T-helper 1 cell treated with Interleukin-12 subunit alpha and Interleukin-12 subunit beta and Interleukin-4 antibody, amounts not matched to agents 30 ng/mL and 1 ng/mL, for 36 hours (primary cell): ENCODE measurements around the gene SPACA7. TPM values are rescaled to one million over a fixed set of nuclear protein-coding genes. Genes with fewer than 3 reads are reported as not detected.
"Not testable (repeated sequence)": the region's sequence is repeated elsewhere in the genome, so short reads cannot be mapped to it uniquely, and the experiment has no call there.

Experiments
- intact Hi-C: fragments of 100-400 bp; cut with micrococcal nuclease; formaldehyde crosslinking; loops from one replicate; pipeline ENCODE4 v1.15.1; 2024
- total RNA-seq: library from RNA; stranded (reverse); gene quantifications from 2 replicates; pipeline ENCODE4 v1.2.3, GENCODE V29; 2022

Gene SPACA7
- total RNA-seq, 1 donor from 2014 or later = not detected

DNA sequence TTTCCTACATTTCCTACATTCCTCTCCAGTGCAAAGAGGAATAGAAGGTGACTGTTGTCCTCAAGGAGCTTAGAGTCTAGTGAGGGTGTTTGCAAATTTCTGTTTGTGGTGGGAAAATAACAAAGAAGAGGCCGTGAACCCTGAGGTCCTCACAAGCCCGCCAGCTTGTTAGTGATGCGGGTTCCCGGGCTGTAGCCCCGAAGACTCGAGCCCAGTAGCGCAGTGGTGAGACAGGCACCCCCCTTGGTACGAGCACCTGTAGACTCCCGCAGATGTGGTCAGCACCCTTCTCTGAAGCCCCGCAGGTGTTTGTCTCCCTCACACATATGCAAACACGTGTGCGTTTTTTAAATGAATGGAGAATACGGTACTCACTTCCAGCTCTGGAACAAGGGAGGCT is 26.5 kb upstream of the SPACA7 start:
- intact Hi-C loops = no loop called here

DNA sequence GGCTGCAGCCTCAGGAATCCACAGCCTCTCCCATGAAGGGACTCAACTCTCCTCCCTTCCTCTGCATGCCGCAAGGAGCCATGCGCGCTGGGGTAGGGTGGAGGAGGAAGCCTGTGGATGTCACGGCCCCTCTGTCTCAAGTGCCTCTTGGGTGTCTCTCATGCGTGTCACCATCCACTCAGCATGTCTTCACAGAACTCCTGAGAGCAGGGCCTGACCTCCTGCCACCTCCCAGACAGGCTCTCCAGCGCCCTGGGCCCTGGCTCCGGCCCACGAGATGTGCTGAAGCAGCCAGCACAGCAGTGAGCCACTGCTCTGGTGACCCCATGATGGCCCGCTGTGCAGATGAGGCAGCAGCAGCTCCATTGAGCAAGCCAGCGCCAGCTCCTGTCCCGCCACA is 25.9 kb upstream of the SPACA7 start:
- intact Hi-C loops = no loop called here

DNA sequence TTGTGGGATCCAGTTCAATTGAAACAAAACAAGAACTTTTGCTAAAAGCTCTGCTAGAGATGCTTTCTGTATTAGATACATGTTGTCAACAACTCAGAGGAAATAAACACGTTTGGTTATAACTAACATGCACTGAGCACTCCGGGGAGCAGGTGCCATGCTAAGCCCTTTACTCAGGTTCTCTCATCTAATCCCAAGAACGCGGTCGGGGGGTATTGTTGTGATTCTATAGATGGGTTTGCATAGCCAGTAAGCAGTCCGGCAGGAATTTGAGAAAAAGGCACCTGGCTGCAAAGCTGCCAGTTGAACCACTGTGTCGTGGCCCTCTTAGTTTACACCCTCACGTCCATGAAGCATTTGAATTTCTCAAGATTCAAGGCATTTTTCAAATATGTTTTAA is 24.3 kb upstream of the SPACA7 start:
- intact Hi-C loops = no loop called here

DNA sequence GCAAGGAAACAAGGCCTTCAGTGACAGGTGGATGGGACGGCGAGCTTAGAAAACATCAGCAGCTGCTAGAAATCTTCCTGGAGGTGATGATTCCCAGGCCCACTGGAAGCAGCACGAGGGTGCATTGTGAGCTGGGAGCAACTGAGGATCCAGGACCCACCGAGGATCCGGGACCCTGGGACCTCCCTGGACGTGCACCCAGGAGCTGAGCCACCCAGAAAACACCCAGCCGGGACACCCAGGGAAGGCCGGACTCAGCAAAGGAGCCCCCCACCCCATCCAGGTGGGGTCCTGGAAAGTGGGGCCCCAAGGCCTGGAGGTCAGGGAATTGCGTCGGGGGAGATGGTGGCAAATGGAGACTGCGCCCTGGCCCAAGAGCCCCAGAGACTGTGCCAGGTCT is 22.3 kb upstream of the SPACA7 start:
- intact Hi-C loops = no loop called here

DNA sequence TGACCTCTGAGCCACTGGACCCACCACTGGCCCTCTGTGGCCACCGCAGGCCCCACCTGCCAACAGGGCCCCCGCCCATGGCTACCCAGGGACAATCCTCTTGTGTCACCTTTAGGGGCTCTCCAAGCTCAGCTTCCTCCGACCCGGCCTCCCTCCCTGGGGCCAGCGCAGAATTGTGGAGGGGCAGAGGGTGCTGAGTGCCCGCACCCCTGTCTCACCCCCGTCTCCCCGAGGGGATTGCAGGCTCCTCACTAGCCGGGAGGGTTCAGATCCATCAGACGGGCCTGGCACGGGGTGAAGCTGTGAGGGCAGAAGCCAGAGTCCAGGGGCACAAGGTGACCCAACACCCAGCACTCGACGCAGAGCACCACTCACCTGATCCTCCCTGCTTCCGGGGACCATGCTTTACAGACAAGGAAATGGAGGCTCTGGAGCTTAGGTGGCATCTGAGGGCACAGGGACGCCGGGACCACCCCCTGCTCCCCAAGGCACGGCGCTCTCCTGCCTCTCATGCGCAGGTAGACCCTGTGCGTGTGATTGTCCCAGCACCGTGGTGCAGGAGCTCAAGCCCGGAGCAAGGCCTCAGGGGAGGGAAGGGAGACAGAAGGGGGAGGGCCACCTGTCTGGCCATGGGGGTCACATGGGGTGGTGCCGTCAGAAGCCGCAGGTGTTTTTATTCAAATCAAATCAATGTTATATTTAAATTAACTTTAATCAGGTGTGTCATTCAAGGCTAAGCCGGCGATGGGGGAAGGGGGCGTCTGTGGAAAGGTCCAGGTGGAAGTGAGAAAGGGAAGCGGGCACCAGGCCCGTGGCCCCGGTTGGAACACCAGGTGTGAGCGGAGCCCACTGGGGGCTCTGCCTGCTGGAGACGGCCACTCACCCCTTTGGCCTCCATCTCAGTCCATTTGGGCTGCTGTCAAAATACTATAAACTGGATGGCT is 21.6 kb upstream of the SPACA7 start:
- intact Hi-C loops = no loop called here

DNA sequence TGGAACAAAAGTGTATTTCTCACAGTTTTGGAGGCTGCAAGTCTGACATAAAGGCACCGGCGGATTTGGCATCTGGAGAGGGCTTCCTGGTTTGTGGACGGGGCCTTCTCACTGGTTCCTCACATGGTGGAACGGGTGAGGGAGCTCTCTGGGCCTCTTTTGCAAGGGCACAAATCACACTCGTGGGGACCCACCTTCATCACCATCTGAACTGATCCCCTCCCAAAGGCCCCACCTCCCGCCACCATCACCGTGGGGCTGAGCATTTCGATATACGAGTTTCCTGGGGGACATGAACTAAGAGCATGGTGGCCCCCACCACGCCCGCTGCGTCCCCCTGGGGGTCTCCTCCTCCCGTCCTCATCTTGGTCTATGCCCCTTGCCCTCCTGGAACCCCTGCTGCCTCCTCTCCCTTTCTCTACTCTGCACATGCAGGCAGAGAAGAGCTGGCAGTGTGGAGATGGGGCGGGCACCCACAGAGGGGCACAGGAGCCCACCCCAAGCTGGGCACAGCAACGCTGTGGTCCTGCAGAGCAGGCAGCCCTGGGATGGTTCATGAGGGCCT is 20.8 kb upstream of the SPACA7 start:
- intact Hi-C loops = no loop called here

DNA sequence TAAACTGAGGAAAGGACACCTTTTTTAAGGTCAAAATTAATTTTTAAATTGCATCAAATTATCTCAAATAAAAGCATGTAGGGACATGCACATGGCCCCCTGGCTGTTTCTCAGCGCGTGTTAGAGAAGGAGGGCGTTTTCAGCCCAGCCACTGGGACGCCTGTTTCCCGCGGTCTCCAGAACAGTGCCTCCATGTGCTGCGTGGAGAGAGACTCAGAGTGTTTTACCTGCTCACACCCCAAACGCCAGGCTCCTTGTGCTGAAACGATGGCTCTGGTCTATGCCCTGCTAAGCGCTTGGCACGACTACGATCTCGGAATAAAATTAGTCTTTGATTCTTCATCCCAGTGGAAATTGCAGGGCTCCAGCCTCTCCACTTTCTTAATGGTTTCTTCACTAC is 20.0 kb upstream of the SPACA7 start:
- intact Hi-C loops = no loop called here

DNA sequence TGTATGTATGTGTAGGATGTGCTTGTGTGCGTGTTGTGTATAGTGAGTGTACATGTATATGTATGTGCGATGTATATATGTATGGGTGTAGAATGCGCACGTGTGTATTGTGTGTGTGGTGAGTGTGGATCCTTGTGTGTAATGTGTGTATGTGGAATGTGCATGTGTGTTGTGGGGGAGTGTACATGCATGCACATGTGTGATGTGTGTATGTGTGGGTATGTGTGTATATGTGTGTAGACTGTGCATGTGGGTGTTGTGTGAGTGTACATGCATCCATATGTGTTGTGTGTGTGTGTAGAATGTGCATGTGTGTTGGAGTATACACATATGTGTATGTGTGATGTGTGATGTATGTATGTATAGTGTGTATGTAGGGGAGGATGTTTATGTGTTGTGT is 18.0 kb upstream of the SPACA7 start:
- intact Hi-C loops = no loop called here

DNA sequence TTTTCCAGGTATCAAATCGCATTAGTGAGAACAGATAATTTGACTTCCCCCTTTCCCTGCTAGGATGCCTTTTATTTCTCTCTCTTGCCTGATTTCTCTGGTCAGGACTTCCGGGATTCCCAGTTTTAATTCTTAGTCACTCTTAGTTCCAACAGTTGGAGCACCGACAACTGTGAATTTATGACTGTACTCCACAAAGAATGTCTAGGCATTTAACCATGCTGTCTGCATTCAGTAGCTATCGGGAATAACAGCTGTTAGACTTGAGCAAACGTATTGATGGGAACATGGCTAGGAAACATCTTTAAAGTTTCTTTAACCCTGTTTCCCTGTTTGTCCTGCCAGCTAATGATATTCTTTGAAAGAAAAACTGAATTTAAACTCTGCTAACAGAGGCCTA is 14.1 kb upstream of the SPACA7 start:
- intact Hi-C loops = no loop called here

DNA sequence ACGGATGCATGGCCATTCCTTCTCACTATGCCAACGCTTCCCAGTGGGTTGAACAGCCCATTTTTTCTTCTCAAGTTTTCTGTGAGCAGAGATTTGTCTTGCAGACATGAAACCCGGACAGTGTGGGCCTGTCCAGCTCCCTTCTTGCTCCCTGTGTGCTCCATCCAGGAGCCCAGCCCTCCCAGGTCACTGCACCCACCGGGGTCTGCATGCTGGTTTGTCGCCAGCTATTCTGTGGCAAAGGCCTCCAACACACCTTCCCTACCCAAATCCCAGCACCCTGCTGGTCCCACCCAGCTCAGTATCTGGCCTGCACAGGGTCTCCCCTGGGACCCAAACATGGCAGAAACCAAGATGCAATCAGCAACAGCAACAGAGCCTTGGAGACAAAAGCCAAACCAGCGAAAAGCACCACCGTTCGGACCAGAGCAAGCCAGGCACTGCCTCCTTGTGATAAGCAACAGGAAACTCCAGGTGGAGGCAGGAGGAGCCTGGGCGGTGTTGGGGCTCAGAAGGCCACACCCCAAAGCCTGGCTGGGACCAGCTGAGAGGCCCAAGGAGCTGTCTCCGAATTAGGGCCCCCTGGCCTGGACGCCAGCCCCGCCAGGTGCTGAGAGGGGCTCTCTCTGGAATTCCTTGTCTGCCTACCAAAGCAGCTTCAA is 12.2 kb upstream of the SPACA7 start:
- intact Hi-C loops = no loop called here

DNA sequence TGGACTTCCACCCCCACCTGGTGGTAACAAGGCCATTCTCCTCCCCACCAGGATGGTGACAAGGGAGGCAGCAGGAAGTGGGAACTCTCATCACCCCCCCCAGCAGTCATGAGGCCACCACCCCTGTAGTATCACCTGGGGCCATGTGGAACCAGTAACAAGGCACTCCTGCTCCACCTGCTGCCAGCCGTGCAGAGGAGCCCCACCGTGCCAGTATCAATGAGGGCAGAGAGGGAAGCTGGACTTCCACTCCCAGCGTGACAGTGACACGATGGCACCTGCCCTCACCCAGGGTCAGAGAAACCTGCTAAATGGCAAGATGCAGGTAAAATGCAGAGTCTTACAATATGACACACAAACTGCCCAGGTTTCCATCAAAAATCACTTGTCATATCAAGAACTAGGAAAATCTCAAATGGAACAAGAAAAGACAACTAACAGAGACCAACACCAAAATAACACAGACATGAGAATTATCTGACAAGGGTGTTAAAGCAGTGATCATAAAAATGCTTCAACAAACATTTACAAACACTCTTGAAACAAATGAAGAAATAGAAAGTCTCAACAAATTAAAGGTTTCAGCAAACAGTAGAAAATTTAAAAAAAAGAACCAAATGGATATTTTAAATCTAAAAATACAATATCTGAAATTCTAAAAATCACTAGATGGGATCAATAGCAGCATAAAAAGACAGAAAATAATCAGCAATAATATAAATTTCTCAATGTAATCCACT is 9.1 kb upstream of the SPACA7 start:
- intact Hi-C loops = no loop called here

DNA sequence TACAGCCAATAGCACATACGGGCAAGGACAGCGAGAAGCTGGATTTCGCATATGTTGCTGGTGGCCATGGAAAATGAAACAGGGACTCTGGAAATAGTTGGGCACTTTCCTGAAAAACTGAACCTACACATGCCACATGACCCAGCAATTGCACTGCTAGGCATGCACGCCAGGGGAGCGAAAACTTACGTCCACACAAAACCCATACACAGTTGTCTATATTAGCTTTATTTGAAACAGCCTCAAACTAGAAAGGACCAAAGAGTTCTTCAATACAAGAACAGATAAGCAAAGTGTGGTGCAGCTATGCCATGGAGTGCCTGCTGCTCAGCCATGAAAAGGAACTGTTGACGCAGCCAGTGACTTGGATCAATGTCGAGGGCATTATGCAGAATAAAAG is 7.3 kb upstream of the SPACA7 start:
- intact Hi-C loops = no loop called here

DNA sequence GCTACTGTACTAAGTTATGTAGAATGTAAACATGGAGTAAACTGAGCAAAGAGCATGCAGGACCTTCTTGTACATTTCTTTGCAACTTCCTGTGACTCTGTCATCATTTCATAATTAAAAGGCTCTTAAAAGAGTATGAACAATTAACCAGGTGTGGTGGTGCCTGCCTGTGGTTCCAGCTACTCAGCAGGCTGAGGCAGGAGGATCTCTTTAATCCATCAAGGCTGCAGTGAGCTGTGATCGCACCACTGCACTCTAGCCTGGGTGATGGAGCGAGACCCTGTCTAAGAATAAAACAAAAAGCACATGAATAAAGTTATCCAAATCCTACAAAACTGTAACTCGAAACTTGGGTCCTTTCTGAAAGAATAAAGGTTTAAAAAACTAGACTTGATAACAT is 5.8 kb upstream of the SPACA7 start:
- intact Hi-C loops = no loop called here

DNA sequence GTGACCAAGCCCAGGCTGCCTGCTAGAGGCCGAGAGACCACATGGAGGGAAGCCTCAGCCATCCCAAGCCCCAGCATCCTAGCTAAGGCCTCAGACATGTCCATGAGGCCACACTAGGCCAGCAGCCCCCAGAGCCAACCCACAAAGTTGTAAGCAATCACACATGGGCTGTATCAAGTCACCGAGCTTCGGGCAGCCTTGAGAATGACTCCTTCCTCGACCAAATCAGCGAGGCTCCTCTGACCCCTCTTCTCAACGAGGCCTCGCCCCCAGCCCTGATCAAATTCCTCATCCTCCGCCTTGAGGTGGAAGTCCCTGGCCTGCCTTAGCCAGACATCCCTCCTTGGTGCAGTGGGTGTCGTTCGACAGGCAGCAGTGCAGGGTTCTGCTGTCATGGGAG is 1.9 kb upstream of the SPACA7 start:
- intact Hi-C loops = no loop called here

DNA sequence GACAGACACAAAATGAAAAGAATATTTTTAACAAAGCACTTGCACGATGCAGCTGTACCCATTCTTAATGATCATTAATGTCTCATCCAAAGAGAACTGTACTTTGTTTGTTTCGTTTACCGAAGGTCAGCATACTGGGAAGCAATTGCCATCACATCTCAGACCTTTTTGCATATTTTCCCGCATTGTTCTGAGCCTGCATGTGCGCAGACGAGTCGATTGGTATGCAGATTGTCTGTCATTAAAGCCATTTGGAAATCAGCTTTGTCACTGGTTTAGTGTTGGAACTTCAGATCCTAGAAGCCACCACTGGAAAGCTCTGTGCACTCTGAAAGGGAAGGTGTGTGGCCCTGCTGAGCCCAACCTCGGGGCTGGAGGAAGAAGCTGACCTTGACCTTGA is 15.6 kb downstream of the SPACA7 start:
- intact Hi-C loops = no loop called here

DNA sequence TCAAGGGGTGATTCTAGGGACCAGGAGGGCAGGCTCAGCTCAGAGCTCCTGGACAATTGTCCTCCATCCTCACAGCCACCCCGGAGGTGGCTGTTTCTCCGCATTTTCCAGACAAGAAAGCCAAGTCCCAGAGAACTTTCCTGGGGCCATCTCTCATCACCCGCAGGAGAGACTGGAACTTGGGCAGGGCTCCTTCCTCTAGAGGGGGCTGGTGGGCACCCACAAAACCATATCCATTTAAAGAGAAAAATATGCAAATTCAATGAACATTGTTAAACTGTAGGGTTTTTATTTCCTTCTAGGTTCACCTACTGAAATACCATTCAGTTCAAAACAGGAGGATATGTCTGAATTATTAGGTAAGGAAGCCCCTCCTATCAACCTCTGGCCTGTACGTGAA is 16.6 kb downstream of the SPACA7 start:
- intact Hi-C loops = no loop called here

DNA sequence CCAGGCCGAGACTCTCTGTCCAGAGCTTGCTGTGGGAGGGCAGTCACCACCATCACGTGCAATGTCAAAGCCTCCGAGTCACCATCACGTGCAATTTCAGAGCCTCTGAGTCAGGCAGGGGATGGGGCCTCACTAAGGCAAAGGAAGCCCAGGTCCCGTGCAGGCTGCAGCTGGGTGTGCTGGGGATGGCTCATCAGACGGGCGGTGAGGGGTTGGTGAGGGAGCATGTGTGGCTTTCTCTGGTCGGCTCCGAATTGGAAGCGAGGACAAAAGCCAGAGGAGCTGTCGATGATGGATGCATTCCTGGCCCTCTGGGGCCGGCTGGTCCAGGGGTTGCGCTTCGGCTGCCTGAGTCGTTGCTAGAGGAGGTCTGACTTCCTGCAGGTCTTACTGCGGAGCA is 18.9 kb downstream of the SPACA7 start:
- intact Hi-C loops = not testable (repeated sequence)

DNA sequence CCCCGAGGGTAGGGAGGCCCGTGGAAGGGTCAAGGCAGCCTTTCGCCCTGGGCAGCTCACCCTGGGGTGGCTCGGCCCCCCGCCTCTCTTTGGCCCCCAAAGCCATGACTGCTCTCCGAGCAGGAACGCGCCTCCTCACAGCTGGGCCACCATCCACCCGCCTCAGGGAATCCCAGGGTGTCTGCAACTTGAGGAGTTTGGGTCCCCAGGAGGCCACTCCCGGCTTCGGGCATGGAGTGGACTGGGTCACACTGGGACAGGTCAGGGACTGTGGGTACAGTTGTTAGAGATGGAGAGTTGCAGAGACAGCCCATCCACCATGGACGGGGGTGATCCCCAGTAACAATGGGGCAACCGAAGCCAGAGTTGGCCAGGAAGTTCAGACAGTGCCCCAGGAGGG is 19.8 kb downstream of the SPACA7 start:
- intact Hi-C loops = not testable (repeated sequence)

DNA sequence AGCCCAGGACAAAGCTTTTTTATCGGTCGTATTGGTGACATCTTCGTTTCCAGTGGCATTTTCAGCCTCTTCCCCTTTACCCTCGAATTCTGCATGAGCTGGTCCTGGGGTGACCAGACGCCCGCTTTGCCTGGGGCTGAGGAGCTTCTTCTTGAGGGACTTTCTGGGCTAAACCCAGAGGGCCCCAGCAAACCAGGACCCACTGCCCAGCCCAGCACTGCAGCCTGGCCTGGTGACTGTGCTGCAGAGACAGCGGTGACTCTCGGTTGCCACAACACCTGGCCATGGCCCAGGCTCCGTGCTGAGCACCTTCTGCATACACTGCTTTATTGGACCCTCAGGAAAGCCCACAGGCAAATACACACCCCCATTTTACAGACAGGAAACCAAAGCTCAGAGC is 21.0 kb downstream of the SPACA7 start:
- intact Hi-C loops = no loop called here

DNA sequence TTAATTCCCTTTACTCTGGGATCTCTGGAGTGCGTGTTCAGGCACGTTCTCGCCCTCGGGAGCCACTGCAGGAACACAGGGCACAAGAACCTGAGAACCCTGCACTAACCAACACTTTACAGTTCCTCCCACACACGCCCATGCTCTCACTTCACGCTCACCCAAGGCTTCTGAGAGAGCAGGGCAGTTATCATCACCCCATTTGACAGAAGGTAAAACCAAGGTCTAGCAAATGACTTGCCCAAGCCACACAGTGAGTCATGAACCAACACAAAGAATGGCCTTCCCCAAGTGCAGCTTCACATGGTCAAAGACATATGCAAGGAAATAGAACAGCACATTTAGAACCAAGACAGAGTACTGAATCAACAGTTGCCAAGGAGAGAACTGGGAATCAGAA is 22.2 kb downstream of the SPACA7 start:
- intact Hi-C loops = not testable (repeated sequence)

DNA sequence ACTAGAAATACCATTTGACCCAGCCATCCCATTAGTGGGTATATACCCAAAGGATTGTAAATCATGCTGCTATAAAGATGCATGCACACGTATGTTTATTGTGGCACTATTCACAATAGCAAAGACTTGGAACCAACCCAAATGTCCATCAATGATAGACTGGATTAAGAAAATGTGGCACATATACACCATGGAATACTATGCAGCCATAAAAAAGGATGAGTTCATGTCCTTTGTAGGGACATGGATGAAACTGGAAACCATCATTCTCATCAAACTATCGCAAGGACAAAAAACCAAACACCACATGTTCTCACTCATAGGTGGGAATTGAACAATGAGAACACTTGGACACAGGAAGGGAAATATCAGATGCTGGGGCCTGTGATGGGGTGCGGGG is 33.7 kb downstream of the SPACA7 start:
- intact Hi-C loops = not testable (repeated sequence)

DNA sequence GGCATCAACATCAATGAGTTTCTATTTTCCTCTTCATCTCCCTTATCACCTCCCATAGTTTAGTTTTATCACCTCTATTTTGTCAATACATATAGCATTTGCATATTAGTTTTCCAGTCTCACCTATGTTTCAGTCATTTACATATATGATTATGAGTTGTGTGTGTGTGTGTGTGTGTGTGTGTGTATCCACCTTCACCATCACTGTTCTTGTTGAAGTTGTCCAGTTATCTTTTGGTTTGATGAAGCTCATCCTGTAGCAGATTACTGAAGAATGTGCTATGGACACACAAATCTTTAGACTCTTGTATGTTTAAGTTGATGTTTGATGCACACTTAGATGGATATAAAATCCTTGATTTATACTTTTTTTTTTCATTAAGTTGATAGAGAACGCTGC is 40.5 kb downstream of the SPACA7 start:
- intact Hi-C loops = no loop called here
